Activated naive CD8-positive, alpha-beta T cell treated with anti-CD3 and anti-CD28 coated beads, Interleukin-2, amount 10 ng/mL, durations not matched to agents 7 days and 5 days (primary cell): ENCODE data around the gene ZFP36. TPM values are rescaled to one million over a fixed set of nuclear protein-coding genes. Genes with fewer than 3 reads are reported as not detected.
A peak's percentile ranks its signal among the peaks of the same experiment; 100 is the strongest.

Source experiments
- ATAC-seq: fragments of 150-1000 bp; cut with Tn5 transposase; one replicate; pipeline ENCODE4 v1.10.0; 2021; ENCODE audit warnings: low read depth, moderate library complexity
- POLR2A ChIA-PET: fragments of 350-600 bp; sonication (Branson Sonifier 250); formaldehyde crosslinking; loops from one replicate; lab custom pipeline; 2021; ENCODE audit warnings: antibody characterized with exemption; lab: Charles Lee
- DNase-seq: peaks from one replicate; pipeline ENCODE4 v3.0.0; 2021
- H3K27ac Mint-ChIP-seq: one replicate; pipeline ENCODE4 v1.8.0; 2022; ENCODE audit warnings: mild to moderate bottlenecking, mixed read lengths
- H3K27me3 Mint-ChIP-seq: one replicate; pipeline ENCODE4 v1.8.0; 2022; ENCODE audit warnings: mild to moderate bottlenecking, moderate library complexity, mixed read lengths
- H3K36me3 Mint-ChIP-seq: one replicate; pipeline ENCODE4 v1.8.0; 2021; ENCODE audit warnings: mild to moderate bottlenecking, mixed read lengths
- H3K4me1 Mint-ChIP-seq: one replicate; pipeline ENCODE4 v1.8.0; 2021; ENCODE audit warnings: mixed read lengths
- H3K4me3 Mint-ChIP-seq: one replicate; pipeline ENCODE4 v1.8.0; 2022; ENCODE audit warnings: mild to moderate bottlenecking, moderate library complexity, mixed read lengths
- H3K9me3 Mint-ChIP-seq: one replicate; pipeline ENCODE4 v1.8.0; 2021; ENCODE audit warnings: mixed read lengths
- total RNA-seq, 2 experiments: library from RNA; stranded (reverse); gene quantifications; one replicate each; pipeline ENCODE4 v1.2.3, GENCODE V29; 2021

The ZFP36 gene
- total RNA-seq, 2 experiments from 2014 or later: 102 to 107 TPM

DNA sequence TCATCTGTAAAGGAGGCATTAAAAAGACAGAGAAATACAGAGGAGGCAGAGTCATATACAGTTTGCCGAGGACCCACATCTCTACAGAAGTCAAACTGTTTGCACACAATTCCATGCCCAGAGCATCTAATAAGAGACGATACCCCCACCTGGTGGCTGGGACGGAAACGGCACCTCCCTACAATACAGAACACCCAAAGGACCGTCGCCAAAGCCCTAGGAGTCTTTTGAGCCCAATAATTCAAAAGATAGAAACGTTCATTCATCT lies 5.1 kb downstream of the ZFP36 start:
- peak; percentile 85 for DNase-seq

DNA sequence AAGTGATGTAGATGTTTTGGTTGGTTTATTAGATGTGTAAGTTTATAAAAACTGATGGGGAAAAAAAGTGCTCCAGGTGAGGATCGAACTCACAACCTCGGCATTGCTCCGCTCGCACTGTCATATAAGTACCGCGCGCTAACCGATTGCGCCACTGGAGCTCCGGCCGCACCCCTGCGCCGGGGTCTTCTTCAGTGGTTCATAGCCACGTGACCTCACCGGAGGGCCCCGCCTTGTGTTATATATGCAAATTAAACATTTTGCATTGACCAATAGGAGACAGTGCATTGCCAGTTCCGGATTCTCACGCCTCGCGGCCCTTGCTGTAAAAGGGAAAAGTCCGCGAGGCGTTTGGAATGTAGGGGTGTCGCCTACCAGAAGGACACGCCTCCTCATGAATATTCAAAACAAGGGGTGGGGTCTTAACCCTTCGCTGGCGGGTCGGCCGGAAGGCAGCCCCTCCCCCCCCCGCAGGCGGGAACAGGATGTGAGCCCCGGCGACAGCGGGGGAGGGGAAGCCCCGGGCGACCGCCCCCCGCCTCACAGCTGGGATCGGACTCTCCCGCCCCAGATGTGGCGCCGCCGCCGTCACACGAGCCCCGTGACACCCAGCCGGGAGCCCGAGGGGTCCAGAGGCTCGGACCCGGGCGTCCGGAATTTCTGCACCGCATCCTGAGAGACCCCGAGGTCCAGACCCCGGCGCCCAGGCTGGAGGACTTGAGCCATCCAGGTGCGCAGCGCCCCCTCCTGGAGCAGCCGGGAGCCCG lies 5.6 kb downstream of the ZFP36 start, which contains the start of gene PLEKHG2:
Gene PLEKHG2, plus strand, starts transcription at position 570 of the 767 bp plus-strand sequence. CDS start 1,418 bp downstream, outside the sequence.
- no peaks in the 10 kb centered on the region for H3K9me3 Mint-ChIP-seq
- peak; percentile 98 for DNase-seq
- ATAC-seq: peak; percentile 69
- H3K36me3 Mint-ChIP-seq: peaks cover 26% of the 10 kb centered on the region
- H3K27ac Mint-ChIP-seq: peak within 1 kb of the TSS; percentile 98
- POLR2A ChIA-PET: interaction anchor here (1.0 to 2.4 kb wide), 9 partner anchors 11 to 287 kb away, joined by 3 to 69 read pairs (median 13); partner anchors contain the start of genes MED29, PAF1, PAK4 and RPS16
- peak within 1 kb of the TSS; percentile 97 for H3K4me3 Mint-ChIP-seq
- peaks cover 37% of the 10 kb centered on the region for H3K4me1 Mint-ChIP-seq
- peaks cover 2% of the 10 kb centered on the region for H3K27me3 Mint-ChIP-seq

More for the DNA sequence above, 5.1 kb downstream of the ZFP36 start:
- H3K27ac Mint-ChIP-seq: peak overlapping the region; percentile 98
- POLR2A ChIA-PET: interaction anchor here (1.0 to 2.4 kb wide), 9 partner anchors 11 to 286 kb away, joined by 3 to 69 read pairs (median 13); partner anchors contain the start of genes MED29, PAF1, PAK4 and RPS16
- ATAC-seq: peak; percentile 34
- H3K4me3 Mint-ChIP-seq: peak overlapping the region; percentile 84
- peaks cover 2% of the 10 kb centered on the region for H3K27me3 Mint-ChIP-seq
- no peaks in the 10 kb centered on the region for H3K9me3 Mint-ChIP-seq
- peaks cover 27% of the 10 kb centered on the region for H3K36me3 Mint-ChIP-seq
- H3K4me1 Mint-ChIP-seq: peaks cover 37% of the 10 kb centered on the region

DNA sequence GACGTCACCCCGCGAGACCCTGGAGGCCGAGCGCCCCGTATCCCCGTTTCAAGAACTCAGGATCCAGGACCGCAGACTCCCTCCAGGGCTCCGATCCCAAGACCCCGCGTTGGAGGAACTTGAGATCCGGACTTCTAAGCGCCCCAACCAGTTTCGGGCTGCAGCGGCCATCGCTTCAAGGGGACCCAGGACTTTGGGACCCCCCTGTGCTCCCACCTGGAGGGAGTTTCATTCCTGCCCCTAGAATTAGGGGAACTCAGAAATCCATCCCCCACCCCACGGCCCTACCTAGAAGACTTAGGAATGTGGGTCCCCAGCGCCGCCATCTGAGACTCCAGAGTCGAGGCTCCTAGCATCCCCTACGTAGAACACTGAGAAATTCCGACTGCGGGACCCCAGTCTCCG lies 6.2 kb downstream of the ZFP36 start:
- H3K27me3 Mint-ChIP-seq: peaks cover 2% of the 10 kb centered on the region
- peaks cover 39% of the 10 kb centered on the region for H3K4me1 Mint-ChIP-seq
- no peak for ATAC-seq
- peaks cover 25% of the 10 kb centered on the region for H3K36me3 Mint-ChIP-seq
- no peaks in the 10 kb centered on the region for H3K9me3 Mint-ChIP-seq
- no peak for DNase-seq
- H3K4me3 Mint-ChIP-seq: peak overlapping the region; percentile 84
- H3K27ac Mint-ChIP-seq: peak overlapping the region; percentile 98
- POLR2A ChIA-PET: interaction anchor here (0.6 to 2.4 kb wide), 6 partner anchors 12 to 287 kb away, joined by 3 to 69 read pairs (median 16); partner anchors contain the start of genes MED29, PAF1, PAK4 and SAMD4B

DNA sequence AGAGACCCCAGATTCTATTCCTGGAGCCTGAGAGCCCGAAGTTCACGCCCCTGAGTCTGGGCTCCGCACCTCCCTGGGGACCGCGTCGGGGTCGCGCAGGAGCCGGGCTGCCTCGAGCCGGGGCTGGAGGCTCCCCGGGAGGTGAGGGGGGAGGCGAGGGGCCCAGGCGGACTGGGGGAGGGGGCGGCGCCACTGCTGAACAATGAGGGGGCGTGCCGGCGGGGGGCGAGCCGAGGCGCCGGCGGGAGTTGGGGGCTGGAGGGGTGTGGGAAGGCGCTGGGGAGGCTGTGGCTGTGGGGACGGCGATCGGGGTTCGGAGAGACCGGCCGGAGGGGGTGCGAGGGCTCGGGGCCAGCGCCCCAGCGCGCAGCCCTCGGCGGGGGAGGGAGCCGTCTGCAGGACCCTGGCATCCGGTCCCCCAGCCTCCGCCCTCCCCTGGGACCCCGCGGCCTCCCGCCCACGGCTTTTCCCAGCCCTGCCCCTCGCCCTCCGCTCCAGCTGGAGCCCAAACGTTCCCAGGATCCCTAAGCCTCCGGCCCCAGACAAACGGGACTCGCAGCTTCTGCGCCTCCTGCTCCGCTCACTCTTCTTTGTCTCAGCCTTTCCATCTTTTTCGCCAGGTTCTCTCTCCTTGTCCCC lies 6.7 kb downstream of the ZFP36 start:
- H3K4me3 Mint-ChIP-seq: peak overlapping the region; percentile 97

DNA sequence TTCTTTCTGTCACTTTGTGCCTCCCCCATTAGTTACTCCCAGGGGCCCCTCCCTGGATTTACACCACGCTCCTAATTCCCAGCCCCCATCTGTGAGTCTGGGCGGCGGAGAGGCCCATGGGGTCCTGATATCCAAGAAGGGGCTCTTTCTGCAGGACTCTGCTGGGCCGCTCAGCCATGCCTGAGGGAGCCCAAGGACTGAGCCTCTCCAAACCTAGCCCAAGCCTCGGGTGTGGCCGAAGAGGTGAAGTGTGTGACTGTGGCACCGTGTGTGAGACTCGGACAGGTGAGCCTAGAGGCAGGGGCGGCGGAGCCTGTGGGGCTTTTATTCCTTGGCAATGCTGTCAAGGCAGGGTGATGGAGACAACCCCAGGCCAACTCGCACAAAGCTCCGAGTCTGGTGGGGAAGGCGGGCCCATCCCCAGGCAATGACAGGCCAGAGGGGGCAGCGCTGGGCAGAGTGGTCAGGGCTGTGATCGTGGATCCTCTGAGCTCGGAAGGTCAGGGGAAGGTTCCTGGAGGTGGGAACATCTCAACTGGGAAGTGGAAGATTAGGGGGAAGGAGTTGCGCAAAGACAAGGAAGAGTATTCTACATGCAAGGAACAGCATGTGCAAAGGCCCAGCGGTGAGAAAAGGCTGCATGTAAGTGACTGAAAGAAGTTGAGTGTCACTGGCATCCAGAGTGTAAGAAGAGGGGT lies 7.4 kb downstream of the ZFP36 start:
- Mint-ChIP-seq H3K9me3 (no peaks in the 10 kb centered on the region), H3K36me3 (peaks cover 14% of the 10 kb centered on the region), H3K27me3 (peaks cover 2% of the 10 kb centered on the region), H3K4me1 (peaks cover 33% of the 10 kb centered on the region), H3K27ac (peak overlapping the region; percentile 90), H3K4me3 (peak overlapping the region; percentile 97)
- POLR2A ChIA-PET: interaction anchor here (1.1 to 2.7 kb wide), 3 partner anchors 13 to 21 kb away, joined by 3 to 18 read pairs (median 5); partner anchors contain the start of gene RPS16
- ATAC-seq (no peak), DNase-seq (no peak)

More for the DNA sequence above, 6.7 kb downstream of the ZFP36 start:
- H3K27ac Mint-ChIP-seq: peak overlapping the region; percentile 98
- DNase-seq (no peak), ATAC-seq (no peak)
- H3K27me3 Mint-ChIP-seq: peaks cover 2% of the 10 kb centered on the region
- H3K36me3 Mint-ChIP-seq: peaks cover 20% of the 10 kb centered on the region
- no peaks in the 10 kb centered on the region for H3K9me3 Mint-ChIP-seq
- peaks cover 39% of the 10 kb centered on the region for H3K4me1 Mint-ChIP-seq
- POLR2A ChIA-PET: interaction anchor here (0.6 to 2.7 kb wide), 4 partner anchors 13 to 22 kb away, joined by 3 to 18 read pairs (median 5); partner anchors contain the start of gene RPS16

DNA sequence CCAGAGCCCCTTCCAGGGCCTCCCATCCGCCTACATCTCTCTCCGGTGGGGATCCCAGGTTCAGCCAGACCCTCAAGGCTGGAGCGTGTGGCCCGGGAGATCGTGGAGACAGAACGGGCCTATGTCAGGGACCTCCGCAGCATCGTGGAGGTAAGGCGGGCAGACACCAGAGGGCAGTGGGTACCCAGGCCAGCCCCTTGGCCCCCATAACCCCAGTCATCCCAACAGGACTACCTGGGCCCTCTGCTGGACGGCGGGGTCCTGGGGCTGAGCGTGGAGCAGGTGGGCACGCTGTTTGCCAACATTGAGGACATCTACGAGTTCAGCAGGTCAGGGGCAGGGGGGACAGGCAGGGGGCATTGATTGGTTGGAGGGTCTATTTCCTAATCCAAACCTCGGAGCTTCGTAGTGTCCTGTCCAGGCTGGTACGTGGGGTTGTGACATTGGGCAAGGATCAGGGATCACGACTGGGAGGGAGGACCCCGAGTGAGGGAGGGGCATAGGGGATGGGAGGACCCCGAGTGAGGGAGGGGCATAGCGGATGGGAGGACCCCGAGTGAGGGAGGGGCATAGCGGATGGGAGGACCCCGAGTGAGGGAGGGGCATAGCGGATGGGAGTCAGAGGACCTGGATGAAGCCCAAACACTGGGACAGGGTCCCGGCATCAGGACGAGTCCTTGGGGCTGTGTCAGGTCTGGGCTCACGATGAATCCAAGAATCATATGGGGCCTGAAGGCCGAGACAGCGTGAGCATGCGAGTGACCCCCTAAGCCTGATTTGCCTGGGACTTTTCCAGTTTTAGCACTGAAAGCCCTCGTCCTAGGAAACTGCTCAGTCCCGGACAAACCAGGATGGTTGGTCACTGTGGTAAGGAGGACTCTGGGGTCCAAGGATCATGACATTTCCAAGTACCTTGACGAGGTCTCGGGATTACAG lies 8.7 kb downstream of the ZFP36 start:
- Mint-ChIP-seq H3K4me3 (no peak overlapping the region), H3K36me3 (peaks cover 14% of the 10 kb centered on the region), H3K4me1 (peaks cover 31% of the 10 kb centered on the region), H3K27ac (no peak overlapping the region), H3K27me3 (peaks cover 2% of the 10 kb centered on the region), H3K9me3 (no peaks in the 10 kb centered on the region)
- DNase-seq: no peak
- POLR2A ChIA-PET: interaction anchor here (2.7 kb wide), 1 partner anchor 20 kb away, joined by 18 read pairs; the partner anchor contains the start of gene RPS16
- no peak for ATAC-seq

DNA sequence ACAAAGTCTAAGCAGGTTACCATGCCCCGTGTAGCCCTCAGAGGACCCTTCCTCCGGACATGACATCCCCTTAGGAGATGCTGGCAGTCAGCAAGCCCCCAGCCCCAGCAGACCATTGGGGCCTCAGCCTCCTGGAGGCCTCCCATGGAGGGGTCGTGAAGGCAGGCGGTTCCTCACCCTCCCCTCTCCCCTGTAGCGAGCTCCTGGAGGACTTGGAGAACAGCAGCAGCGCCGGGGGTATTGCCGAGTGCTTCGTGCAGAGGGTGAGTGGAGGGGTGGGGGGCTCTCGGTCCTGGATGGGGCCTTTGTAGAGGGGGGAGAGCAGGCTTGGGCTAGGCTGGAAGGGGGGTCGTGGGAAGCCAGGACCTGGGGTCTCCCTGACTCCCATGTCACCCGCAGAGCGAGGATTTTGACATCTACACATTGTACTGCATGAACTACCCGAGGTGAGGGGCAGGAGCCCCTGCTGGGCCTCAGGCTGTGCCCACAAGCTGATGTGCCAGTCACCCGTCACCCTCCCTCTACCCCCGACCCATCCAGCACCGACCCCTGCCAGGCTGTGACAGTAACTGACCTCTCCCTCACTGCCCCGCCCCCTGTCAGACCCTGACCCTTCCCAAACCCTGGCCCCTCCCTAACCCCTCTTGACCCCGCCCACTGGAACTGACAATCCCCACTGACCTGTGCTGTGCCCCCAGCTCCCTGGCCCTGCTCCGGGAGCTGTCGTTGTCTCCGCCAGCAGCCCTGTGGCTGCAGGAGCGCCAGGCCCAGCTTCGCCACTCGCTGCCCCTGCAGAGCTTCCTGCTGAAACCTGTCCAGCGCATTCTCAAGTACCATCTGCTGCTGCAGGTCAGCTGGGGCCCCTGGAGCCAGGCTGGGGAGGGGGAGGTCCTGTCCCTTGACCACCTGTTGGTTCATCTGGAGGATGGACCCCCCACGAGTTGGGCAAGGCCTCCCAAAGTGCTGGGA lies 9.8 kb downstream of the ZFP36 start:
- H3K27me3 Mint-ChIP-seq: peaks cover 2% of the 10 kb centered on the region
- ATAC-seq (no peak), DNase-seq (no peak)
- H3K9me3 Mint-ChIP-seq: no peaks in the 10 kb centered on the region
- peaks cover 20% of the 10 kb centered on the region for H3K4me1 Mint-ChIP-seq
- H3K4me3 Mint-ChIP-seq: no peak overlapping the region
- H3K36me3 Mint-ChIP-seq: peaks cover 14% of the 10 kb centered on the region
- H3K27ac Mint-ChIP-seq: no peak overlapping the region
- POLR2A ChIA-PET: interaction anchor here (6.0 kb wide), 1 partner anchor 19 kb away, joined by 26 read pairs; the partner anchor contains the start of gene RPS16

DNA sequence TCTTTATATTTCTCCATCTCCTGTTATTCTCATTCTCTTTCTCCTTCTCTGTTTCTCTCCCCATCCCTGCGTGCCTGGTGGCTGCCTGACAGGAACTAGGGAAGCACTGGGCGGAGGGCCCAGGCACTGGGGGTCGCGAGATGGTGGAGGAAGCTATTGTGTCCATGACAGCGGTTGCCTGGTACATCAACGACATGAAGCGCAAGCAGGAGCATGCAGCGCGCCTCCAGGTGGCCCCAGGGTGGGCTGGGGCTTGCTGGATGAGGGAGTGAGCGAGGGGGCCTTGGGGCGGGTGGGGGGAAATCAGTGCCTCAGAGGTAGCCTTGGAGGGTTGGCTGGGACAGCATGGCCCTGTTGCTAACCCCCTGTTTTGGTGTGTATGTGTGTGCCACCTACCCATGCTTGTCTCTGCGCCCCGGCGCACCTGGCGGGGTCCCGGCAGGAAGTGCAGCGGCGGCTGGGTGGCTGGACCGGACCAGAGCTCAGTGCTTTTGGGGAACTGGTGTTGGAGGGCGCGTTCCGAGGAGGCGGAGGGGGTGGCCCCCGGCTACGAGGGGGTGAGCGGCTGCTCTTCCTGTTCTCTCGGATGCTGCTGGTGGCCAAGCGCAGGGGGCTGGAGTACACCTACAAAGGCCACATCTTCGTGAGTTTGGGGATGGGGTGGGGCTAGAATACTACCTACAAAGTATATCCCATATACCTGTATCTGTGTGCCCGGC lies 11.0 kb downstream of the ZFP36 start:
- peaks cover 14% of the 10 kb centered on the region for H3K4me1 Mint-ChIP-seq
- ATAC-seq (no peak), DNase-seq (no peak)
- no peaks in the 10 kb centered on the region for H3K27me3 Mint-ChIP-seq
- no peak overlapping the region for H3K27ac Mint-ChIP-seq
- H3K36me3 Mint-ChIP-seq: peaks cover 12% of the 10 kb centered on the region
- no peak overlapping the region for H3K4me3 Mint-ChIP-seq
- H3K9me3 Mint-ChIP-seq: no peaks in the 10 kb centered on the region
- POLR2A ChIA-PET: interaction anchor here (0.6 to 6.0 kb wide), 3 partner anchors 13 to 21 kb away, joined by 3 to 26 read pairs (median 4); partner anchors contain the start of gene RPS16

DNA sequence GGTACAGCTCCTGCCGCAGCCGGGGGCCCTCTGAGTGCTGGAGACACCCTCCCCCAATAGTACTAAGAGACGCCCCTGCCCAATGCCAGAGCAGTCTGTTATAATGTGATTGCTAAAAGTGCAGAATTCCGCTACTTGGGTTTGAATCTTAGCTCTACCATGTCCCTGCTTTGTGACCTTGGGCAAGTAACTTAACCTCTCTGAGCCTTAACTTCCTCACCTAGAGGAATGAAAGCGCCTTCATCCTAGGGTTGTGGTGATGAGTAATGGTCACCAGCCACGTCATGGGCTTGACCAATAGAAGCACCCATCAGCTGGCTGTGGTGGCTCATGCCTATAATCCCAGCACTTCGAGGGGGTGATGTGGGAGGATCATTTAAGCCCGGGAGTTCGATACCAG lies 12.4 kb downstream of the ZFP36 start:
- POLR2A ChIA-PET: interaction anchor here (0.9 to 6.0 kb wide), 3 partner anchors 9 to 16 kb away, joined by 4 to 26 read pairs (median 4); partner anchors contain the start of gene RPS16
- H3K4me1 Mint-ChIP-seq: peaks cover 10% of the 10 kb centered on the region
- no peak overlapping the region for H3K27ac Mint-ChIP-seq
- ATAC-seq: no peak
- no peaks in the 10 kb centered on the region for H3K9me3 Mint-ChIP-seq
- no peak overlapping the region for H3K4me3 Mint-ChIP-seq
- H3K36me3 Mint-ChIP-seq: peaks cover 11% of the 10 kb centered on the region
- H3K27me3 Mint-ChIP-seq: no peaks in the 10 kb centered on the region
- no peak for DNase-seq

DNA sequence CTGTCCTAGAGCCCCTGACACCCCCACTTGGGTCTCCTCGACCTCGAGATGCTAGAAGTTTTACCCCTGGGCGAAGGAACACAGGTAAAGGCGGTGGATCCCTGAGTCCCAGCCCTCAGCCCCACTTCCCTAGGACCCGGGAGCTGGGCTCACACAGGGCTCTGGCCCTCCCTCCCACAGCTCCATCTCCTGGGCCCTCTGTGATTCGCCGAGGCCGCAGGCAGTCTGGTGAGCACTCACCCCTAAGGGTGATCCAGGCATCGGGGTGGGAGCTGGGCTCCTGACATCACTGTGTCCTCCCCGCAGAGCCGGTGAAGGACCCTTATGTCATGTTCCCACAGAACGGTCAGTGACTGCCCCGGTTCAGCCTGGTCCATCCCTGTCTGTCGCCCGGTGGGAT lies 14.1 kb downstream of the ZFP36 start:
- Mint-ChIP-seq H3K27me3 (no peaks in the 10 kb centered on the region), H3K27ac (no peak overlapping the region), H3K4me3 (no peak overlapping the region), H3K36me3 (peaks cover 5% of the 10 kb centered on the region), H3K9me3 (no peaks in the 10 kb centered on the region), H3K4me1 (peaks cover 1% of the 10 kb centered on the region)
- ATAC-seq (no peak), DNase-seq (no peak)
- POLR2A ChIA-PET: interaction anchor here (6.0 kb wide), 1 partner anchor 15 kb away, joined by 26 read pairs; the partner anchor contains the start of gene RPS16
